Natural killer cell (primary cell): Measurements from ENCODE around the gene MAN1A2. TPM values are rescaled to one million over a fixed set of nuclear protein-coding genes. Genes with fewer than 3 reads are reported as not detected.

ENCODE experiments used
- ATAC-seq, 3 donors: fragments of 150-1000 bp in 2 of 3; fragments of 200-7000 bp in 1 of 3; cut with Tn5 transposase; 1 replicate in 1 of 3; 2 replicates in 2 of 3; pipeline ENCODE4 v1.10.0; 2021; ENCODE audit warnings: mild to moderate bottlenecking in 2 of 3, moderate library complexity in 2 of 3
- DNase-seq, 2 donors: peaks; one replicate each; pipeline versions ENCODE4 v3.0.0 to v3.0.0-alpha.2; 2013 to 2021; ENCODE audit warnings: mixed read lengths in 1 of 2
- H3K27ac ChIP-seq: one replicate; pipeline ENCODE4 v1.5.1; 2013; ENCODE audit warnings: mild to moderate bottlenecking, low read length
- H3K27me3 ChIP-seq: one replicate; pipeline ENCODE4 v1.6.1; 2013; ENCODE audit warnings: low read length; ENCODE audit not compliant: control insufficient read depth, insufficient read depth
- H3K36me3 ChIP-seq: one replicate; pipeline ENCODE4 v1.6.1; 2013; ENCODE audit warnings: low read length; ENCODE audit not compliant: control insufficient read depth, insufficient read depth
- H3K4me1 ChIP-seq: one replicate; pipeline ENCODE4 v1.6.1; 2013; ENCODE audit warnings: low read length; ENCODE audit not compliant: control insufficient read depth, insufficient read depth
- H3K4me3 ChIP-seq: one replicate; pipeline ENCODE4 v1.5.1; 2013; ENCODE audit warnings: low read length
- H3K9me3 ChIP-seq: one replicate; pipeline ENCODE4 v1.6.1; 2013; ENCODE audit warnings: low read length; ENCODE audit not compliant: control insufficient read depth, insufficient read depth
- H3K27ac Mint-ChIP-seq, 2 donors: one replicate each; pipeline ENCODE4 v1.8.0; 2022; ENCODE audit warnings: mild to moderate bottlenecking in 2 of 2, mixed read lengths in 2 of 2, moderate library complexity in 1 of 2
- H3K27me3 Mint-ChIP-seq, 2 donors: one replicate each; pipeline ENCODE4 v1.8.0; 2022; ENCODE audit warnings: low read depth in 2 of 2, mixed read lengths in 2 of 2
- H3K36me3 Mint-ChIP-seq: one replicate; pipeline ENCODE4 v1.8.0; 2022; ENCODE audit warnings: mixed read lengths
- H3K4me1 Mint-ChIP-seq, 2 donors: one replicate each; pipeline ENCODE4 v1.8.0; 2022; ENCODE audit warnings: mixed read lengths in 2 of 2
- H3K4me3 Mint-ChIP-seq: one replicate; pipeline ENCODE4 v1.8.0; 2022; ENCODE audit warnings: mild to moderate bottlenecking, moderate library complexity, mixed read lengths
- H3K9me3 Mint-ChIP-seq, 2 donors: one replicate each; pipeline ENCODE4 v1.8.0; 2022; ENCODE audit warnings: mixed read lengths in 2 of 2
- WGBS: methylation state at CpG from one replicate; pipeline ENCODE4 v1.1.7; 2013; ENCODE audit warnings: missing lambda C conversion rate; ENCODE audit not compliant: insufficient coverage; 5-methylcytosine and 5-hydroxymethylcytosine counted together
- intact Hi-C: fragments of 100-400 bp; cut with micrococcal nuclease; formaldehyde crosslinking; loops from one replicate; pipeline ENCODE4 v1.14.2; 2022
- total RNA-seq, 4 donors: library from RNA; stranded (reverse); fragments of 120-200 nt in 1 of 4; gene quantifications; one replicate each; pipeline versions ENCODE4 v1.2.3 to v1.2.4, GENCODE V29; 2013 to 2022
- TF ChIP-seq, protein P1 (sequence below): fragments of 200-600 bp; IDR thresholded peaks from one replicate; pipeline ENCODE4 v1.8.0; 2022; ENCODE audit warnings: antibody characterized with exemption

The MAN1A2 gene
- total RNA-seq, 3 donors from 2014 or later (not counting 1 experiment from before 2014, with no cell fraction given) = 75.5 to 90.0 (median 87.1) TPM

DNA sequence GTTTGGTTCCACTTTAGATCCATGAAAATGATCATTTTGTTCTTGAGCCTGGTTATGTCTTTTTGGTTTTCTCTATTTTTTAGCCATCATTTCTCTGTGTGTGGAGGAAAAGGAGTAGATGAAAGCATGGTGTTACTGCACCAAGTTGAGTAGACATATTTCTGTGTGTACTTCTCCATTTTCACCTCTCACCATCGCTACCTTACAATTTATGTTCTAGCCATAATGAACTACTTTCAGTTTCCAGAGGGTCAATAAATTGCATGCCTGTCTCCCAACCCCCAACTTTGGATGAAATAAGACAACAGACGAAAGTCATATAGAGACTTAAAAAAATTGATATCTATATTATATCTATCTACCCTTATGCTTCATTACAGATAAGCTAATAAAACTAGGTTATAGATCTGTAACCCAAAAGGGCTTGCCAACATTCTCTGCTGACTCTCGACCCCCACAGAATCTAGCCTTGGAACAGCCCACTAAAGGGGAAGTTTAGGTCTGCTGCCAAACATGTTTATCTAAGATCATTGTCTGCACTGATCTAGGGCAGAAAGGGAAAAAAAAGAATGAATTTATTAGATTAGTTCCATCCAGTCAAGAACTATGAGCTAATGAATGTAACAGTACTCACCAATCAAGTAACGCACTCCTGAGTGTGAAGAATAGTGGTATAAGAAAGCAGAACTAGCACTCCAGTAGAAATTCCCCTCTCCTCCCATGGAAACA lies 7.5 kb upstream of the MAN1A2 start:
- intact Hi-C loops = no loop called here
- Mint-ChIP-seq H3K27me3 (peaks cover 8 to 22% of the 10 kb centered on the region in 2 donors), H3K4me3 (peak overlapping the region; percentile 4), H3K4me1 (peaks cover 14 to 15% of the 10 kb centered on the region in 2 donors), H3K9me3 (peaks cover 2 to 3% of the 10 kb centered on the region in 2 donors), H3K27ac (peak overlapping the region; percentile 22 to 57), H3K36me3 (no peaks in the 10 kb centered on the region)
- TF ChIP-seq, protein P1, sequence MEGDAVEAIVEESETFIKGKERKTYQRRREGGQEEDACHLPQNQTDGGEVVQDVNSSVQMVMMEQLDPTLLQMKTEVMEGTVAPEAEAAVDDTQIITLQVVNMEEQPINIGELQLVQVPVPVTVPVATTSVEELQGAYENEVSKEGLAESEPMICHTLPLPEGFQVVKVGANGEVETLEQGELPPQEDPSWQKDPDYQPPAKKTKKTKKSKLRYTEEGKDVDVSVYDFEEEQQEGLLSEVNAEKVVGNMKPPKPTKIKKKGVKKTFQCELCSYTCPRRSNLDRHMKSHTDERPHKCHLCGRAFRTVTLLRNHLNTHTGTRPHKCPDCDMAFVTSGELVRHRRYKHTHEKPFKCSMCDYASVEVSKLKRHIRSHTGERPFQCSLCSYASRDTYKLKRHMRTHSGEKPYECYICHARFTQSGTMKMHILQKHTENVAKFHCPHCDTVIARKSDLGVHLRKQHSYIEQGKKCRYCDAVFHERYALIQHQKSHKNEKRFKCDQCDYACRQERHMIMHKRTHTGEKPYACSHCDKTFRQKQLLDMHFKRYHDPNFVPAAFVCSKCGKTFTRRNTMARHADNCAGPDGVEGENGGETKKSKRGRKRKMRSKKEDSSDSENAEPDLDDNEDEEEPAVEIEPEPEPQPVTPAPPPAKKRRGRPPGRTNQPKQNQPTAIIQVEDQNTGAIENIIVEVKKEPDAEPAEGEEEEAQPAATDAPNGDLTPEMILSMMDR = no peak
- 29% methylated on average over 1 of the region's 4 CpGs for WGBS
- ATAC-seq (no peak), DNase-seq (no peak)
- no peak overlapping the region for H3K27ac ChIP-seq
- H3K4me3 ChIP-seq = no peak overlapping the region
- no peaks in the 10 kb centered on the region for H3K36me3 ChIP-seq
- no peaks in the 10 kb centered on the region for H3K27me3 ChIP-seq
- H3K9me3 ChIP-seq = no peaks in the 10 kb centered on the region
- H3K4me1 ChIP-seq = no peaks in the 10 kb centered on the region

DNA sequence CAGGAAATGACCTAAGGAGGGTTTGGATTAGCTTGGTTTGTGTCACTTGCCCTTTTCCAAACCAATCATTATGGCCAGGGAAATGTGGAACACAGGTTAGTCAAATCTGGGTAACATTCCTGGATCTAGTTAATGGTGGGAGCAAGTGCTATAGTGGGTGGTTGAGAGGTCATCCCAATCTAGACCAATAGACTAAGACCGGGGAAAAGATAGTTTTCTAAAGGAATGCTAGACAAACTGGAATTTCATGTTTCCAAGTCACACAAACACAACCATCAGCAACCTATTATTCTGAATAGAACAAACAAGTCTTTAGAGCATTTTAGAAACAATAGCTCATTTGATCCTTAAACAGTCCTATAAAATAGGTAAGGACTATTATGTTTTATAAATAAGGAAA lies 4.3 kb upstream of the MAN1A2 start:
- H3K9me3 ChIP-seq = no peaks in the 10 kb centered on the region
- Mint-ChIP-seq H3K4me1 (peaks cover 32% of the 10 kb centered on the region in 2 donors), H3K27me3 (peaks cover 8 to 22% of the 10 kb centered on the region in 2 donors), H3K9me3 (no peaks in the 10 kb centered on the region), H3K27ac (no peak overlapping the region), H3K4me3 (no peak overlapping the region), H3K36me3 (no peaks in the 10 kb centered on the region)
- peaks cover 8% of the 10 kb centered on the region for H3K4me1 ChIP-seq
- no peak for DNase-seq
- TF ChIP-seq, protein P1 = no peak
- no peak for ATAC-seq
- no peaks in the 10 kb centered on the region for H3K27me3 ChIP-seq
- no peak overlapping the region for H3K4me3 ChIP-seq
- intact Hi-C loops = no loop called here
- 100% methylated on average over 1 of the region's 1 CpG for WGBS
- H3K36me3 ChIP-seq = no peaks in the 10 kb centered on the region
- no peak overlapping the region for H3K27ac ChIP-seq

DNA sequence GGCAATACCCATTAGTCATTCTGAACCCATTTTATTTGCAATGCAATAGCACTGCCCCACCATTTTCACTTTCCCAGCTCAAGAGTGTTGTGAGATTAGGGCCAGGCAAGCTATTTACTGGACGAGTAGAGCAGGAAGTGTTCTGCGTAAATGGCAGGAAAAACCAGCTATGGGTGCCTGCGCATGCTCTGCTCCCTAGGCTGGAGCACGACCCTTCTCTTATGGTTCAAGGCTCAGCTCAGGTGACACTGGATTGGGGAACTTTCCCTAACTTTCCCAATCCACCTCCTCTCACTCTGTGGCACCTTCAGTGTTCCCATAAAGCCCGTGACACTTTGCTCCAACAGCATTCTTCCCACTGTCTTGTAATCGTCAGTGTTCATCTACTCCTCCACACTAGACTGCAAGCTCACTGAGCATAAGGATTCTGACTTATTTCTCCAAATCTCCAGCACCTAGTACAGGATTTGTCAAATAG lies 3.6 kb upstream of the MAN1A2 start:
- H3K4me1 ChIP-seq = peaks cover 9% of the 10 kb centered on the region
- intact Hi-C loops = no loop called here
- H3K27me3 Mint-ChIP-seq = peaks cover 5 to 20% of the 10 kb centered on the region in 2 donors

More for the DNA sequence above, 3.6 kb upstream of the MAN1A2 start:
- Histone ChIP-seq H3K9me3 (no peaks in the 10 kb centered on the region), H3K36me3 (no peaks in the 10 kb centered on the region), H3K4me3 (no peak overlapping the region), H3K27me3 (no peaks in the 10 kb centered on the region), H3K27ac (no peak overlapping the region)
- no peak for ATAC-seq
- WGBS = 76% methylated on average over 6 of the region's 6 CpGs
- TF ChIP-seq, protein P1 = no peak
- no peak overlapping the region for H3K27ac Mint-ChIP-seq
- H3K36me3 Mint-ChIP-seq = no peaks in the 10 kb centered on the region
- peak in 1 of 2 donors; percentile 23 for DNase-seq
- peaks cover 34 to 35% of the 10 kb centered on the region in 2 donors for H3K4me1 Mint-ChIP-seq
- H3K4me3 Mint-ChIP-seq = no peak overlapping the region
- H3K9me3 Mint-ChIP-seq = no peaks in the 10 kb centered on the region
